Thyroid gland (tissue), 4 donors: Measurements from ENCODE around the gene MCCD1.

Experiments used
- POLR2A ChIP-seq, 2 donors: fragments of 450-650 bp; IDR thresholded peaks; one replicate each; pipeline ENCODE4 v1.6.1; 2017; ENCODE audit warnings: antibody characterized with exemption in 2 of 2, mild to moderate bottlenecking in 2 of 2, moderate library complexity in 1 of 2
- TF ChIP-seq, protein P1 (sequence below), 6 experiments: fragments of 200-600 bp in 3 of 6; fragments of 450-650 bp in 3 of 6; sonication (generic) in 3 of 6; IDR thresholded peaks; one replicate each; pipeline ENCODE4 v1.5.1; 2016 to 2019; ENCODE audit warnings: antibody characterized with exemption in 6 of 6, mild to moderate bottlenecking in 2 of 6, inconsistent platforms in 1 of 6, moderate library complexity in 1 of 6

DNA sequence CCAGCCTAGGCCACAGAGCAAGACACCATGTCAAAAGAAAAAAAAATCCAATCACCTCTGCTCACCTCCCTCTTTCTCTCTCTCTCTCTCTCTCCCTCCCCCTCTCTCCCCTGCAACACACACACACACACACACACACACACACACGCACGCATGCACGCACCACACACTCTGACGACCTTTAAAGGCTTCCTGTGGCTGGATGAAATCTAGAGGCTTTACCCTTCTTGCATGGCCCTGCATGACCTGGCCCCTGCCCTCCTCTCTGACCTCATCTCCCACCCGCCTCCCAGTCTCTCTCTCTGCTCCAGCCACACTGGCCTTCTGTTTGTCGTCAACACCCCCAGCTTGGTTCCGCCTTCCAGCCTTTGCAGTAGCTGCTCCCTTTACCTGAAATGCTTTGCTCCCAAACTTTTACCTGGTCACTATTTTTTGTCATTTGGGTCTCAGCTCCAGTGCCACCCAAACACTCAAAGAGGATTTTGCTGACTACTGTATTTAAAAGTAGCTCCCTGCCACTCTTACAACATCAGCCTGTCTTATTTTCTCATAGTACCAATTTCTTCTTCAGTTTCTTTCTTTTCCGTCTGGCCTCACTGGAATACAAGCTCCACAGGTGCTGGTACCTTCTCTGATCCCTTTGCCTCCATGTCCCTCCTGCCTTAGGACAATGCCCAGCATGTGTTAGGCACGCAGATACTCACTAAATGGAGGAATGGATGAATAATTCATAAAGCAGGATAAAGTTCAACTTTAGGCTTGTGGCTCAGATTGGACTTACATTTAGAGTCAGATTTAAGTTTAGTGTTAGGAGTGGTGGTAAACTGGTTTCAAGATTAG, 39.0 kb downstream of the MCCD1 start:
- TF ChIP-seq, protein P1, sequence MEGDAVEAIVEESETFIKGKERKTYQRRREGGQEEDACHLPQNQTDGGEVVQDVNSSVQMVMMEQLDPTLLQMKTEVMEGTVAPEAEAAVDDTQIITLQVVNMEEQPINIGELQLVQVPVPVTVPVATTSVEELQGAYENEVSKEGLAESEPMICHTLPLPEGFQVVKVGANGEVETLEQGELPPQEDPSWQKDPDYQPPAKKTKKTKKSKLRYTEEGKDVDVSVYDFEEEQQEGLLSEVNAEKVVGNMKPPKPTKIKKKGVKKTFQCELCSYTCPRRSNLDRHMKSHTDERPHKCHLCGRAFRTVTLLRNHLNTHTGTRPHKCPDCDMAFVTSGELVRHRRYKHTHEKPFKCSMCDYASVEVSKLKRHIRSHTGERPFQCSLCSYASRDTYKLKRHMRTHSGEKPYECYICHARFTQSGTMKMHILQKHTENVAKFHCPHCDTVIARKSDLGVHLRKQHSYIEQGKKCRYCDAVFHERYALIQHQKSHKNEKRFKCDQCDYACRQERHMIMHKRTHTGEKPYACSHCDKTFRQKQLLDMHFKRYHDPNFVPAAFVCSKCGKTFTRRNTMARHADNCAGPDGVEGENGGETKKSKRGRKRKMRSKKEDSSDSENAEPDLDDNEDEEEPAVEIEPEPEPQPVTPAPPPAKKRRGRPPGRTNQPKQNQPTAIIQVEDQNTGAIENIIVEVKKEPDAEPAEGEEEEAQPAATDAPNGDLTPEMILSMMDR (IDR thresholded peaks at IDR 0.05), result no peak
- TF ChIP-seq POLR2A (IDR thresholded peaks at IDR 0.05), result no peak
